Kidney glomerular epithelial cell (primary cell): ENCODE data around the gene EXOC1.
A peak's percentile ranks its signal among the peaks of the same experiment; 100 is the strongest.
"Not testable (repeated sequence)": the region's sequence is repeated elsewhere in the genome, so short reads cannot be mapped to it uniquely, and the experiment has no call there.

ENCODE experiments used
- DNase-seq: peaks from one replicate; lab custom pipeline; 2025; lab: John Stamatoyannopoulos, UW

Gene EXOC1, protein sequence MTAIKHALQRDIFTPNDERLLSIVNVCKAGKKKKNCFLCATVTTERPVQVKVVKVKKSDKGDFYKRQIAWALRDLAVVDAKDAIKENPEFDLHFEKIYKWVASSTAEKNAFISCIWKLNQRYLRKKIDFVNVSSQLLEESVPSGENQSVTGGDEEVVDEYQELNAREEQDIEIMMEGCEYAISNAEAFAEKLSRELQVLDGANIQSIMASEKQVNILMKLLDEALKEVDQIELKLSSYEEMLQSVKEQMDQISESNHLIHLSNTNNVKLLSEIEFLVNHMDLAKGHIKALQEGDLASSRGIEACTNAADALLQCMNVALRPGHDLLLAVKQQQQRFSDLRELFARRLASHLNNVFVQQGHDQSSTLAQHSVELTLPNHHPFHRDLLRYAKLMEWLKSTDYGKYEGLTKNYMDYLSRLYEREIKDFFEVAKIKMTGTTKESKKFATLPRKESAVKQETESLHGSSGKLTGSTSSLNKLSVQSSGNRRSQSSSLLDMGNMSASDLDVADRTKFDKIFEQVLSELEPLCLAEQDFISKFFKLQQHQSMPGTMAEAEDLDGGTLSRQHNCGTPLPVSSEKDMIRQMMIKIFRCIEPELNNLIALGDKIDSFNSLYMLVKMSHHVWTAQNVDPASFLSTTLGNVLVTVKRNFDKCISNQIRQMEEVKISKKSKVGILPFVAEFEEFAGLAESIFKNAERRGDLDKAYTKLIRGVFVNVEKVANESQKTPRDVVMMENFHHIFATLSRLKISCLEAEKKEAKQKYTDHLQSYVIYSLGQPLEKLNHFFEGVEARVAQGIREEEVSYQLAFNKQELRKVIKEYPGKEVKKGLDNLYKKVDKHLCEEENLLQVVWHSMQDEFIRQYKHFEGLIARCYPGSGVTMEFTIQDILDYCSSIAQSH

DNA sequence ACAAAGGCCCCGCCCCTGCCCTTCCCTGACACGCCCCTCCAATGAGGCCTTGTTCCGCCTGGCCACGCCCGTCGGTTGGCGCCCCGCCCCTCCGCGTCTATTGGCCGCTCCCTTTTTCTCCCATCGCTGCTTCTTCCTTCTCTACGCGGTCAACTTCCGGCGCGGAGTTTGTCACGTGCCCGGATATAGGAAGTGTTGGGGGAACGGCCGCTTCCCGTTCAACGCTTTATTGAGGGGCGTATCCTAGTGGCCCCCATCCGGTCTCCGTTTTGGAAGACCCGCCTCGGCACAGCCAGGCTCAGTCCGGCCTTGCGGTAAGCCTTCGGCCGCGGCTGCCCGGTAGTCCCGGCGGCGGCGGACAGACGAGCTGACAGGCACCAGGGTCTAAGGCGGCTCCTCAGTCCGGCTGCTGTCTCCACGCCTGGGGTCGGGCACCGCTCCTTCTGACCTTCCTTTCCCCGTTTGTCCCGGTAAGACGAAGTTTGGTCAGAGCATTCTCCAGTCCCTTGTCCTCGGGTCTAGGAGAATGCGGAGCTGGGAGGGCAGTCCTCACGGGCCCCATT lies at the start of gene EXOC1:
Gene EXOC1, plus strand, starts transcription at position 165 of the 563 bp plus-strand sequence. CDS start 4,676 bp downstream, outside the sequence.
- peak; percentile 95 for DNase-seq

DNA sequence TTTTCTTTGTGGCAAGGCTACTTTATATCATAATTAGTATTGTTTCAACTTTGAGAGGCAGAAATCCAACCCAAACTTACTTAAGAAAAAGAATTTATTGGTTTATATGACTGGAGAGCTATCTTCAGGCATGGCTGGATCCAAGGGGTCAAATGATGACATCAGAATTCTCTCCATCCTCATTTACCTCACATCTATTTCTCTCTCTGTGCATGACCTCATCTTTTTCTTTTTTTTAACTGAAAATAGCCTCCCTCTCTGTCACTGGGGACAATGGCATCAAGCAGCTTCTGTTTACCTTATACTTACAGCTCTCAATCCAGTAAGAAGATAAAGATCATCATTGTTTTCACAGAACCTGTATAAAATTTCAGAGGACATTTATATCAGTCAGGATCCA lies 45.9 kb upstream of the EXOC1 start:
- DNase-seq, result no peak

DNA sequence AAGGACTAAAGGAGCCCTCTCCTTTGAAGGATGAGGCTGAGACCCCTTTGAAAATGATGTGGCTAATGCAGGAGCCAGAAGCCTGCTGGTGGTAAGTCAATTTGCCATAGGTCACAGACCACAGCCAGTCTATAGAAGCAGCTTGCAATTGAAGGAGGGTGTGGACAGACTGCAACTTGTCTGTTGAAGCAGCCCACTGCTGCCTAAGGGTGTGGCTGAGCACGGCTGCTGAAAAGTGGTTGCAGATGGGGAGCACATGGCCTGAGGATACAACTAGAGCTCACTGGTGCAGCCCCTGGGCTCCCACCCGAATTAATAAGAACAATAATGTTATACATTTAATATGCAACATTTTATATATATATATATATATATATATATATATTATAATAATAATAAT lies 45.3 kb upstream of the EXOC1 start:
- DNase-seq, result no peak

DNA sequence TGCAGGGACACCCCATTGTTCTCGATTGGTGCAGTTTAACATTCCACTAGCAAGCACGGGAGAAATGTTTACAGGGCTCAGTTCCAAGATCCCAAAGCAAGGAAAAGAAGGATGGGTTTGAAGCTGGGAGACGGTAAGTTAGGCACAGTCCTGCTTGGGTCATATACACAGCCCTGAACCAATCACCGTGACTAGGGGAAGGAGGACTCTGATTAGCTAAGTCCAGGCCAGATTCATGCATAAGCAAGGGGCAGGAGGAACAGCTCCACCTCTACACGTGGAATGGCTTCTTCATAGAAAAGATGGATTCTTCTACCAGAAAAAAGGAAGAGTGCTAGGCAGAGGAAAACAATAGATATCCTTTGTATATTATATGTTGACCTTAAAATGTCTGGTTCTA lies 44.8 kb upstream of the EXOC1 start:
- DNase-seq, result no peak

DNA sequence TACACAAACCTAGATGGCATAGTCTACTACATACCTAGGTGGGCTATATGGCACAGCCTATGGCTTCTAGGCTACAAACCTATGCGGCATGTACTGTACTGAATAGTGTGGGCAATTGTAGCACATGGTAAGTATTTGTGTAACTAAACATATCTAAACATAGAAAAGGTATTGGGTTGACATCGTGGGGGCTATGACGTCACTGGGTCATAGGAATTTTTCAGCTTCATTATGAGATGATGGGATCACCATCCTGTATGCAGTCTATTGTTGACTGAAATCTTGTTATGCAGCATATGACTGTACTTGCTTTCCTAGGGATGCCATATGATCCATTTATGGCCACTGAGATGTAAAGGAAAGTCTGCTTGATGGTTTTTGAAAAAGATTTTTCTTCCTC lies 35.8 kb upstream of the EXOC1 start:
- DNase-seq, result no peak

DNA sequence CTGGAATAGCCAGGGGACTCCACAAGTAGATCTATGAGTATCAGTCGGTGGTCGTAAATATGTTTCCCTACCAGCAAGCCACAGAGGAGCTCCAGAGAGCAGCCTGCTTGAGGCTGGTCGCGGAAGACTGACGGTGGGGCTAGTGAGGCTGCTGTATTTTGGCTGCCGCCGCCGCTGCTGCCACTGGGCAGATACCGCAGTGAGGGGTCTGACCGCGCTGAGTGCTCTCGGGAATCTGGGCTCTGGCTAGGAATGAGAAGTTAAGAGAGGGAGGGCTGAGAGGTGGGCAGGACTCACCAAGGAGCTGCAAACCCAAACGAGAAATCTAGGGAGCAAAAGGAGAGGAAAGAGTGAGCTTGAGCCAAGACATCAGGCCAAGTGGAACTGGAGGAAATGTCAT lies 33.8 kb upstream of the EXOC1 start, which contains the start of gene EXOC1L:
Gene EXOC1L, plus strand, starts transcription at position 157 of the 400 bp plus-strand sequence. Its CDS starts 237 bp downstream, at position 394.
- DNase-seq, result no peak

DNA sequence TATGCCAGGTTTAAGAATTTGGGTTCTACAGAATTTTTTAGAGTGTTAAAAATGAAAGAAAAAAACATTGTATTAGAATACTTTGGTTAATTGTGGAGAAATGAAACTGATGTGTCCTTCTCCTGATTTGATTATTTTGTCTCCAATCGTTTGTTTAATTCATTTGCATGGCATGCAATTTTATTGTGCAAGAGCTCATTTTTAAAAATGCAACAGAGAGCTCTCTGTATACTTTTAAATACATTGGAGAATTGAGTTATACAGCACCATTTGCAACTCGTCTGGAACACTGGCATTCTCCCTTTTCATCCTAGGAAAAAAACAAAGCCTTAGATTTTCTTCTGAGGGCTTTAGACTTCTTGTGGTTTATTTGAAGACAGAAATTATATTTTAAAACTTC lies 33.2 kb upstream of the EXOC1 start:
- DNase-seq, result no peak

DNA sequence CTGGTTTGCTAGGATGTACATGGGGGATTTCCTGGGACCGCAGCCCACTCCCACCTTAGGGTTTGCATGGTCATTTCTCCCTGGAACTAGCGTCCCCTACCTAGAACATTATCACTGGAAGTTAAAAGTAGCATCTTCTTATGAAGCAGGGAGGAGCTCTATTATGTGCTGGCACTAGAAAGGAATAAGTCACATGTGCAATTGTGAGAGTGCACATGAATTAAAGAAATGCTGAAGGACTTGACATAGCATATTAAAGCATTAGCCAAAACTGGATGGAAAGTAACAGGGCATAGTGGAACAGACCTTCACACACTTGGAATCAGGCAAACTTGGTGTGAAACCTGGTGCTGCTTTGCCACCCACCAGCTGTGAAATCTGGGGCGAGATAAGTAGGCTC lies 31.1 kb upstream of the EXOC1 start:
- DNase-seq, result no peak

DNA sequence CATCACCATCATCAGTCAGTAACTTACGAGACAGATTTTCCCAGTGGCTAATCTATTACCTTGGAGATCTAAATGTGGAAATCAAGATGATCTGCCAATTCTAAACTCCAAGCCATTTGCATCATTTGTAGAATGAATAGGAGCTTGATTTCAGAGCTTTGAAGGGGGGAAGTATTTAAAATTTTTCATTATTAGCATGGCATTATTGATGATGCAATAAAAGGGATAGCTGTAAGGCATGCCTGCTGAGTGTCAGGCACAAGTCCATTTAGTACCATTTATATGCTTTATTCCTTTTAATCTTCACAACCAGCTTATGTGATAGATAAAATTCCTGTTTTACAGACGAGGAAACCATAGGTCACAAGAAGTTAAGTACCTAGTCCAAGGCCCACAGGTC lies 28.6 kb upstream of the EXOC1 start:
- DNase-seq, result no peak

DNA sequence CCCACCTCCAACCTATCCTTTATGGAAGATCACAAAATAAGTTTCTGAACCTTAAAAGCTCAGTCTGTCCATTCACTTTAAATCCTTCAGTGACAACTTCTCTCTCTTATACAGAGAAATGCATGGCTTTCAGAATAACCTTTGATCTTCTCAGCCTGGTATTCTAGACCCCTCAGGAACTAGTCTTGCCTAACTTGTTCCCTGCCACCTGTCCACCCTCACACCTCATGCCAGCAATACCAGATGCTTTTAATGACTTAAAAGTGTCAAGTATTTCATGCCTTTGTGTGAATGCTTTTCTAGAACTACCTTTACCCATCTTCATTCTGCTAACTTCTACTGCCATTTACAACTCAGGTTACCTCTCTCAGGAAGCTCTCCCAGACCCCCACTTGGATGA lies 26.5 kb upstream of the EXOC1 start:
- DNase-seq, result no peak

DNA sequence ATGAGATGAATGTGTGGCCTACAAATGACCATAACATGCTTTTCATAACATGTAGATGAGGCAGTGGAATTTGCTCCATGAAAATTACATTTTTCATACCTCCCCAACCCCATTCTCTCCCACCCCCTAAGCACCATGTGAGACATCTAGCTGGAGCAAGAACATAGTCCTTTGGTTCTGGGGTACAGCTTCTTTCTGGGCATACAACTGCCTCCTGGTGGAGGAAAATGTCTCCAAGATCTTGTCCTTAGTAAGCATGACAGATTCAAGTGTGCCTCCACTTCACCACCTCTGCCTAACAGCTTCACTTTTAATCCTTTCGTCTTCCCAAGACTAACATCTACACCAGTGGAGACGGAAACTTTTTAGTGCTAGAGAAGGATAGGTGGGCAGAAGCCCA lies 25.9 kb upstream of the EXOC1 start:
- no peak for DNase-seq

DNA sequence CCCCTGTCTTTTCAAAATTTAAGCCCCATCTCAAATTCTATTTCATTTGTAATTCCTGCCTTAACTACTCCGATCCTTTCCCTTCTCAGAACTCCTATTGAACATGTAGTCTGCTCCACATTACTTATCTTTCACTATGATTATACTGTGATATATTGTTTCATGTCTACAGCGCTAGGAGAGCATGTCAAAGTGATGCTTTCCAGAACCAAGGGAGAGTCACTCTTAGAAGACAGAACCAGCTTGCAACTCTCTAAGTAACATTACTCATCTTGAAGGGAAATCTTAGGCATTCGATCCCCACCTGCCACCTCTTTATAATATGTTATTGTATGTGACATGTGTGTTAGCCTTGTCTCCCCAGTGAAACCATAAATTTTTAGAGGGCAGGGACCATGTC lies 23.4 kb upstream of the EXOC1 start:
- DNase-seq, result no peak

DNA sequence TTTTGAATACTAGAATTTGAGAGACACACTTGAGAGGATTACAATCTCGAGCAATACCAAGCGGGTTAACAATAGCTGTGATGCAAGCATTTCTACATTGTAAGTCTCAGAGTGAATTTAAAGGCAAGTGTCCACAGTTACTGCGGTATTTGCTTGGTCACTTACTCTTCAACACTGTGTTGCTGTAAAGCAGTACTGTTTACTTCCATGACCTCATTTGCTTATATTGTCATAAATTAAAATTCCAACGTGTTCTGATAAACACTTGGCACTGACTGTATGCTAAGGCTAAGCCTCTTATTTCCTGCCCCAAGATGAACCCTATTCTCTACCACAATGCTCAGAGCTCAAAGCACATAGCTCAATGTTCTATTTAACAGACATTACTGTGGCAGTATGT lies 22.7 kb upstream of the EXOC1 start:
- no peak for DNase-seq

DNA sequence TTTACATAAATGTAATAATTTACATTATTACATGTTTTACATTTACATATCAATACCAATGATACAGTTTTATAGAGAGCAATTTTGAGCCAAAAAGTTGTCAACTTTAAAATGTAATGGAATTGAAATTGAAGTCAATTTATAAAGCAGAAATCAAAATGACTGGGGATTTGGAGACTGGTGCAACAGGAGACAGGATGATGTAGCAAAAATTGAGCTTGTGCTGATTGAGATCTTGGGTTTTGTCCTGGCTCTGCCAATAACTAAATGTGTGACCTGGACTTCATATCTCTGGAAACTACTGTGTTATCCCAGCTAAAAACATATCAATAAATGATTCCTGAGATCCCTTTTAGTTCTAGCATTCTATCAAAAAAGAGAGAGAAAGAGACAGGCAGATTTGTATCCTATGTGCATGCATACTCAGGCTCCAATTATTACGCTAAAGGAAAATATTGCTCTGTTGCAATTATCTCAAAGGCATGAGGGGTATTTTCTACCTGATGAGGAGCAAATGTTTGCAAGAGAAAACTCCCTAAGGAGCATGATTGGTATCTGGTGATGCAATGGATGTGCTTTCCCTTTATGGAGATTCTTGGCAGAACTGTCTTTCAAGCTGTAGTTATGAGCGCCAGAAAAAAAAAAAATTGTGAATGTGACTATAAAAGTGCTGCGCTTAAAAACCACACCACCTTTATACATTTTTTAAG lies 19.2 kb upstream of the EXOC1 start:
- DNase-seq, result no peak

DNA sequence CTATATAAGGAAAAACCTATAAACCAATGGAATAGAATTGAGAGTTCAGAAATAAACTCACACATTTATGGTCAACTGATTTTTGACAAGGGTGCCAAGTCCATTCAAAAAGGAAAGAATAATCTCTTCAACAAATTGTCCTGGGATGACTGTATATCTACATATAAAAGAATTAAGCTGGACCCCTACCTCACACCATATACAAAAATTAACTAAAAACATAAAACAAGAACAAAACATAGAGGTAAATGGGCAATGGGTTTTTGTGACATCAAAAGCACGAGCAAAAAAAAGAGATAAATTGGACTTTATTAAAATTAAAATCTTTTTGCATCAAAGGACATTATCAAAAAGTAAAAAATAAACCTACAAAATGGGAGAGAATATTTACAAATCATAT lies 15.5 kb upstream of the EXOC1 start:
- DNase-seq, result no peak

DNA sequence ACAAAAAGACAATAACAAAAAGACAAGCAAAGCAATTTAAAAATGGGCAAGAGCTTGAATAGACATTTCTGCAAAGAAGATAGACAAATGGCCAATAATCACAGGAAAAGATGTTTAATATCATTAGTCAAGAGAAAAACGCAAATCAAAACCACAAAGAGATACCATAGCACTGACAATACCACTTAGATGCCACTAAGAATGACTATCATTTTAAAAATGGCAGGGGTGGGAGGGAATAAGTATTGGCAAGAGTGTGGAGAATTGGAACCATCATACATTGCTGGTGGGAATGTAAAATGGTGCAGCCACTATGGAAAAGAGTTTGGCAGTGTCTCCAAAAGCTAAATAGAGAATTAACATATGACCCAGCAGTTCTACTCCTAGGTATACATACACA lies 15.1 kb upstream of the EXOC1 start:
- DNase-seq, result no peak

DNA sequence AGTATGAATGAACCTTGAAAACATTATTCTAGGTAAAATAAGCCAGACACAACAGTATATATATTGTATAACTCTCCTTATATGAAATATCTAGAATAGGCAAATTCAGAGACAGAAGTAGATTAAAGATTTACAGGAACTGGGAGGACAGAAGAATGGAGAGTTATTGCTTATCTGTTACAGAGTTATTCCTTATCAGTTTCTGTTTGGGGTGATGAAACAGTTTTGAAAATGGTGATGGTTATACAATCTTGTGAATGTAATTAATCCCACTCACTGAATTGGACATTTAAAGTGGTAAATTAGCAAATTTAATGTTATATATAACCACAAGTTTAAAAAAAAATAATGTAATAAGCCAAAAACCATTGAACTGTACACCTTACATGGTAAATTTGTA lies 14.5 kb upstream of the EXOC1 start:
- DNase-seq, result no peak

DNA sequence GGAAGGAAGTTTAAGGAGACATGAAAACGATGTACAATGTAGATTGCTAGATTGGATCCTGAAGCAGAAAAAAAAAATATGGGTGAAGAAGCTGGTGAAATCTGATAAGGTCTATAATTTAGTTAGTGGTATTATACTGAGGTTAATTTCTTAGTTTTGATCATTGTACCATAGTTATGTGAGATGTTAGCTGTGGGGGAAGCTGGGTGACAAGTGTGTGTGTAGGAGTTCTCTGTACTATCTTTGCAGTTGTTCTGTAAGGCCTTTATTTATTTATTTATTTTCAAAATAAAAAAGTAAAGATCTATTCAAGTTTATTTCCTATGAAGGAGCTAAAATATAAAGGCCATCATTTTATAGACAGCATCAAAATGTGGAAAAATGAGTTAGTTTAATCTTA lies 12.5 kb upstream of the EXOC1 start:
- DNase-seq, result no peak

DNA sequence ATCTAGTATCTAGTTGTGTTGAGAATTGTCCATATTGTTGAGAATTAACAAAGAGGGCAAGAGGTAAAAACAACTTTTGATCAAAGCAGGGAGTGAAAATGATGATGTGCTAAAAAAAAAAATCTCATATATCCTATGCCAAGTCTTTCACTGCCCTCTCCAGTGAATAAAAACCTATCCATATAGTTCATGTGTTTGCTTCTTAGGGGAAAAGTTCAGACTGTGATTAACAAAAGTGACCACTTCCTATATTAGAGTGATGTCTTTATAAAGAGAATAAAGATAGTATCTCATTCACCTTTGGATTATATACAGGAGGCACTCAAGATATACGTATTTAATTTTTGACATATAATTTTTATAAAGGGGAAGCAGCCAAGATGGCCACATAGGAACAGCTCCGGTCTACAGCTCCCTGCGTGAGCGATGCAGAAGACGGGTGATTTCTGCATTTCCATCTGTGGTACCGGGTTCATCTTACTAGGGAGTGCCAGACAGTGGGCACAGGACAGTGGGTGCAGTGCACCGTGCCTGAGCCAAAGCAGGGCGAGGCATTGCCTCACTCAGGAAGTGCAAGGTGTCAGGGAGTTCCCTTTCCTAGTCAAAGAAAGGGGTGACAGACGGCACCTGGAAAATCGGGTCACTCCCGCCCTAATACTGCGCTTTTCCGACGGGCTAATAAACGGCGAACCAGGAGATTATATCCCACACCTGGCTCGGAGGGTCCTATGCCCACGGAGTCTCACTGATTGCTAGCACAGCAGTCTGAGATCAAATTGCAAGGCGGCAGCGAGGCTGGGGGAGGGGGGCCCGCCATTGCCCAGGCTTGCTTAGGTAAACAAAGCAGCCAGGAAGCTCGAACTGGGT lies 11.8 kb upstream of the EXOC1 start:
- DNase-seq, result not testable (repeated sequence)

DNA sequence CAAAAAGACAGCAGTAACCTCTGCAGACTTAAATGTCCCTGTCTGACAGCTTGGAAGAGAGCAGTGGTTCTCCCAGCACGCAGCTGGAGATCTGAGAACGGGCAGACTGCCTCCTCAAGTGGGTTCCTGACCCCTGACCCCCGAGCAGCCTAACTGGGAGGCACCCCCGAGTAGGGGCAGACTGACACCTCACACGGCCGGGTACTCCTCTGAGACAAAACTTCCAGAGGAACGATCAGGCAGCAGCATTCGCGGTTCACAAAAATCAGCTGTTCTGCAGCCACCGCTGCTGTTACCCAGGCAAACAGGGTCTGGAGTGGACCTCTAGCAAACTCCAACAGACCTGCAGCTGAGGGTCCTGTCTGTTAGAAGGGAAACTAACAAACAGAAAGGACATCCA lies 11.1 kb upstream of the EXOC1 start:
- DNase-seq, result not testable (repeated sequence)

DNA sequence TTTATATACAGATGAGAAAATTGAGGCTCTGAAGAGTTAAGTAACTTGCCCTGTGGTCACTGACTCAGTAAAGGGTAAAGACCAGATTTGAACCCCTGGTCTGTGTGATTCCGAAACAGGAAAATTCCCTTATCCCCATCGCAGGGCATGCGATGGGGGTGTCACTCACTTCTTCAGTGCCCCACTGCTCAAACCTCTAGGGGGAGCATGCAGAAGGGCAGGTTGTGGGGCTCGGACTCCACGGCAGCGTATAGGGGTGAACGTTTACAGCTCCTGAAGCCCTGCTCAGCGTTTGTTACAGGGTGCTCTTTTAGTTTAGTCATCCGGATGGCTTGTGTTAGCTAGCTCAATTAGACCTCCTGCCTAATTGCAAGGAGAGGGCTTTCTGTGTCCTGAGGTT lies 3.7 kb upstream of the EXOC1 start:
- no peak for DNase-seq
